HUES6 (cell line): ENCODE measurements around the gene ATP1A4.
"Not testable (repeated sequence)": the region's sequence is repeated elsewhere in the genome, so short reads cannot be mapped to it uniquely, and the experiment has no call there.

Experiments
- H3K27ac ChIP-seq: 2 replicates; pipeline ENCODE4 v1.7.0; 2013; ENCODE audit warnings: low read depth, mild to moderate bottlenecking, low read length, inconsistent platforms
- H3K27me3 ChIP-seq: 2 replicates; pipeline ENCODE4 v1.6.1; 2013; ENCODE audit warnings: low read length; ENCODE audit not compliant: control insufficient read depth, insufficient read depth
- H3K36me3 ChIP-seq: 2 replicates; pipeline ENCODE4 v1.6.1; 2013; ENCODE audit warnings: low read length; ENCODE audit not compliant: control insufficient read depth, insufficient read depth
- H3K4me1 ChIP-seq: 2 replicates; pipeline ENCODE4 v1.6.1; 2013; ENCODE audit warnings: low read length; ENCODE audit not compliant: control insufficient read depth, insufficient read depth
- H3K4me3 ChIP-seq: 2 replicates; pipeline ENCODE4 v1.5.1; 2013; ENCODE audit warnings: low read depth, low read length
- H3K9ac ChIP-seq: one replicate; pipeline ENCODE4 v1.6.1; 2013; ENCODE audit warnings: mild to moderate bottlenecking, low read length
- H3K9me3 ChIP-seq: 2 replicates; pipeline ENCODE4 v1.6.1; 2013; ENCODE audit warnings: low read depth, low read length; ENCODE audit not compliant: control insufficient read depth, insufficient read depth

The ATP1A4 gene

GRCh38 chr1:160124705-160125478, 26.5 kb upstream of the ATP1A4 start:
- peaks cover 65% of the 10 kb centered on the region for H3K36me3 ChIP-seq

GRCh38 chr1:160125746-160126145, 25.7 kb upstream of the ATP1A4 start:
- Histone ChIP-seq H3K36me3 (peaks cover 73% of the 10 kb centered on the region), H3K27me3 (no peaks in the 10 kb centered on the region), H3K4me1 (peaks cover 12% of the 10 kb centered on the region), H3K4me3 (no peak overlapping the region), H3K9me3 (no peaks in the 10 kb centered on the region), H3K9ac (no peak overlapping the region), H3K27ac (no peak overlapping the region)

More at GRCh38 chr1:160124705-160125478, 26.5 kb upstream of the ATP1A4 start:
- no peaks in the 10 kb centered on the region for H3K27me3 ChIP-seq
- H3K9ac ChIP-seq: no peak overlapping the region
- no peak overlapping the region for H3K27ac ChIP-seq
- H3K4me3 ChIP-seq: no peak overlapping the region
- H3K9me3 ChIP-seq: no peaks in the 10 kb centered on the region
- H3K4me1 ChIP-seq: peaks cover 12% of the 10 kb centered on the region

GRCh38 chr1:160126342-160126741, 25.1 kb upstream of the ATP1A4 start:
- Histone ChIP-seq H3K36me3 (peaks cover 75% of the 10 kb centered on the region), H3K4me1 (peaks cover 12% of the 10 kb centered on the region)
- H3K27ac ChIP-seq: not testable (repeated sequence)

GRCh38 chr1:160127381-160127780, 24.0 kb upstream of the ATP1A4 start:
- Histone ChIP-seq H3K9ac (no peak overlapping the region), H3K36me3 (peaks cover 76% of the 10 kb centered on the region), H3K27me3 (no peaks in the 10 kb centered on the region), H3K27ac (no peak overlapping the region), H3K4me3 (no peak overlapping the region), H3K4me1 (peaks cover 12% of the 10 kb centered on the region), H3K9me3 (no peaks in the 10 kb centered on the region)

More at GRCh38 chr1:160126342-160126741, 25.1 kb upstream of the ATP1A4 start:
- not testable (repeated sequence) for H3K4me3 ChIP-seq, H3K9ac ChIP-seq, H3K27me3 ChIP-seq, H3K9me3 ChIP-seq

GRCh38 chr1:160127865-160128523, 23.4 kb upstream of the ATP1A4 start:
- H3K27ac ChIP-seq: no peak overlapping the region
- no peak overlapping the region for H3K9ac ChIP-seq
- H3K4me3 ChIP-seq: no peak overlapping the region
- H3K36me3 ChIP-seq: peaks cover 74% of the 10 kb centered on the region
- H3K27me3 ChIP-seq: no peaks in the 10 kb centered on the region
- no peaks in the 10 kb centered on the region for H3K9me3 ChIP-seq
- peaks cover 12% of the 10 kb centered on the region for H3K4me1 ChIP-seq

- Histone ChIP-seq H3K4me3 (no peak overlapping the region), H3K27me3 (no peaks in the 10 kb centered on the region), H3K9me3 (no peaks in the 10 kb centered on the region), H3K36me3 (peaks cover 73% of the 10 kb centered on the region), H3K27ac (no peak overlapping the region), H3K4me1 (peaks cover 12% of the 10 kb centered on the region), H3K9ac (no peak overlapping the region)
Observed at GRCh38 chr1:160128636-160129035, 22.8 kb upstream of the ATP1A4 start.

GRCh38 chr1:160129046-160129445, 22.4 kb upstream of the ATP1A4 start:
- Histone ChIP-seq H3K9ac (no peak overlapping the region), H3K27ac (no peak overlapping the region), H3K4me1 (peaks cover 12% of the 10 kb centered on the region), H3K9me3 (no peaks in the 10 kb centered on the region), H3K4me3 (no peak overlapping the region), H3K27me3 (no peaks in the 10 kb centered on the region), H3K36me3 (peaks cover 69% of the 10 kb centered on the region)

- H3K27me3 ChIP-seq: no peaks in the 10 kb centered on the region
- peaks cover 7% of the 10 kb centered on the region for H3K4me1 ChIP-seq
- no peak overlapping the region for H3K27ac ChIP-seq
- H3K4me3 ChIP-seq: no peak overlapping the region
- peaks cover 66% of the 10 kb centered on the region for H3K36me3 ChIP-seq
- no peaks in the 10 kb centered on the region for H3K9me3 ChIP-seq
- H3K9ac ChIP-seq: no peak overlapping the region
Observed at GRCh38 chr1:160129558-160129957, 21.8 kb upstream of the ATP1A4 start.

- Histone ChIP-seq H3K27me3 (no peaks in the 10 kb centered on the region), H3K4me1 (peaks cover 3% of the 10 kb centered on the region; the same call in 1 of the 2 replicates), H3K36me3 (peaks cover 67% of the 10 kb centered on the region), H3K4me3 (no peak overlapping the region), H3K9me3 (no peaks in the 10 kb centered on the region), H3K27ac (no peak overlapping the region), H3K9ac (no peak overlapping the region)
Observed at GRCh38 chr1:160129966-160130365, 21.4 kb upstream of the ATP1A4 start.

GRCh38 chr1:160130486-160130885, 20.9 kb upstream of the ATP1A4 start:
- H3K27me3 ChIP-seq: no peaks in the 10 kb centered on the region
- no peak overlapping the region for H3K4me3 ChIP-seq
- no peaks in the 10 kb centered on the region for H3K4me1 ChIP-seq
- H3K9ac ChIP-seq: no peak overlapping the region
- H3K9me3 ChIP-seq: no peaks in the 10 kb centered on the region
- H3K27ac ChIP-seq: no peak overlapping the region
- peaks cover 68% of the 10 kb centered on the region for H3K36me3 ChIP-seq

- Histone ChIP-seq H3K4me1 (no peaks in the 10 kb centered on the region), H3K36me3 (peaks cover 68% of the 10 kb centered on the region), H3K9me3 (no peaks in the 10 kb centered on the region), H3K27me3 (no peaks in the 10 kb centered on the region), H3K4me3 (no peak overlapping the region), H3K27ac (no peak overlapping the region), H3K9ac (no peak overlapping the region)
Observed at GRCh38 chr1:160130939-160131338, 20.5 kb upstream of the ATP1A4 start.
